Heart left ventricle (tissue), 13 donors: Measurements from ENCODE around the gene MMAB.

ENCODE experiments used
- CTCF ChIP-seq, 12 donors: fragments of 200-600 bp; sonication (generic) in 4 of 12; IDR thresholded peaks; one replicate each; pipeline versions ENCODE4 v1.5.0 to v1.8.0; 2018 to 2022; ENCODE audit warnings: antibody characterized with exemption in 12 of 12, mild to moderate bottlenecking in 5 of 12
- POLR2A ChIP-seq, 2 donors: fragments of 450-650 bp; IDR thresholded peaks; one replicate each; pipeline ENCODE4 v1.6.1; 2017; ENCODE audit warnings: antibody characterized with exemption in 2 of 2, mild to moderate bottlenecking in 2 of 2, moderate library complexity in 2 of 2
- donor health status: ischemic (EF 13 %, LVEDD 7.1; RV severe dilation, severe dysfunction).
- donor health status: DM: no; HTN: yes; CAD: no.
- donor health status: DM: no; HTN: no; CAD: no.
- donor health status: ischemic (EF 25% LVEDD 6.9; RV normal size, moderate dysfunction).
- donor health status: ischemic (EF 25% LVEDD 5.7; RV mildly dilated, moderate dysfunction).
- donor health status: ischemic (EF 35%, LVEDD 5.7; RV mildly dilated, moderate dysfunction).
- donor health status: nonischemic (EF 11% LVEDD 7.7; RV severe dilation, severe dysfunction).
- donor health status: DM: yes; HTN: yes; CAD: no.
- donor health status: PGD.
- donor health status: ischemic (EF 29% LVEDD 5.4; RV normal size, mild dysfunction).
- donor health status: nonischemic (EF 23%, LVEDD 6.1; RV moderate dilation, normal function).

DNA sequence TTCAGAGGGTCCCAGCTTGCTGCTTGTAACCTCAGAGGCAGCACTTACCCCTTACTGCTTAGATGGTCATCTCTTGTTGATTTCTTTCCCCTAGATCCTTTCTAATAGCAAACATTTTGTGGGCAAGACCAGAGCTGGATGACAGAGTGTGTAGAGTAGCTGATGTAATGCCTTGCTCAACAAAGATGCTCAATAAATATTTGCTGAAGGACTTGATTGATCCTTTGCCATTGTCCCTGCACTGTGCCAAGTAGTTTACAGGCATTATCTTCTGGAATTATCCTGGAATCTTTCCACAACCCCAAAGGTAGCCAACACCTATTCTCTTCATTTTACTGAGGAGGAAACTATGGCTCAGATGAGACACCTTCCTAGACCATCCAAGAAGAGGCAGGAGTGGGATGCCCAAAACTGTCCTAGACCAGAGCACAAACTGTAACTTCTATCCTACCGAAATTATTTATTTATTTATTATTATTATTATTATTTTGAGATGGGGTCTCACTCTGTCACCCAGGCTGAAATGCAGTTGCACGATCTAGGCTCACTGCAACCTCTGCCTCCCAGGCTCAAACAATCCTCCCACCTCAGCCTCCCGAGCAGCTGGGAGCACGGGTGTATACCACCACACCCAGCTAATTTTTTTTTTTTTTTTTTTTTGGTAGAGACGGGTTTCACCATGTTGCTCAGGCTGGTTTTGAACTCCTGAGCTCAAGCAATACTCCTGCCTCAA is 1.4 kb downstream of the MMAB start:
- TF ChIP-seq POLR2A (IDR thresholded peaks at IDR 0.05) (no peak), CTCF (IDR thresholded peaks at IDR 0.05) (no peak)
